ENCODE data around the gene PAIP2.

- TF ChIP-seq CTCF (IDR thresholded peaks at IDR 0.05) (no peak), POLR2A (IDR thresholded peaks at IDR 0.05) (no peak)
Measured at GRCh38 chr5:139354186-139354585, 12.5 kb downstream of the PAIP2 start.

Data from adrenal gland (tissue), 5 donors.